T47D (cell line): ENCODE measurements around the gene PAX9.
A peak's percentile ranks its signal among the peaks of the same experiment; 100 is the strongest.

Experiments
- DNase-seq, 2 experiments: peaks; one replicate each; pipeline versions ENCODE4 v3.0.0 to v3.0.0-alpha.2; 2011 to 2012; ENCODE audit warnings: low read depth in 1 of 2, low spot score in 1 of 2
- JUND ChIP-seq: IDR thresholded peaks from 2 replicates; pipeline ENCODE4 v1.6.1; 2012; ENCODE audit warnings: low read depth
- in situ Hi-C: cut with HindIII; loops from 2 replicates; pipeline ENCODE4 v1.10.0; 2016; ENCODE audit warnings: low sequenced_read_pairs, low pct_unique_long_range_greater_than_20kb

Gene PAX9

GRCh38 chr14:36658123-36659009, 3.3 kb upstream of the PAX9 start:
- in situ Hi-C loops = no loop called here
- no peak for TF ChIP-seq JUND
- DNase-seq = no peak

GRCh38 chr14:36659010-36659821, 2.4 kb upstream of the PAX9 start:
- no peak for TF ChIP-seq JUND
- DNase-seq = no peak
- in situ Hi-C loops = no loop called here

- in situ Hi-C loops = no loop called here
- TF ChIP-seq JUND = no peak
- peak; percentile 23 to 45 for DNase-seq
Measured at GRCh38 chr14:36659822-36660735, 1.6 kb upstream of the PAX9 start.

- TF ChIP-seq JUND = no peak
- peak in 1 of 2 experiments; percentile 23 for DNase-seq
- in situ Hi-C loops = no loop called here
Measured at GRCh38 chr14:36660736-36661505, 739 bp upstream of the PAX9 start.

DNA sequence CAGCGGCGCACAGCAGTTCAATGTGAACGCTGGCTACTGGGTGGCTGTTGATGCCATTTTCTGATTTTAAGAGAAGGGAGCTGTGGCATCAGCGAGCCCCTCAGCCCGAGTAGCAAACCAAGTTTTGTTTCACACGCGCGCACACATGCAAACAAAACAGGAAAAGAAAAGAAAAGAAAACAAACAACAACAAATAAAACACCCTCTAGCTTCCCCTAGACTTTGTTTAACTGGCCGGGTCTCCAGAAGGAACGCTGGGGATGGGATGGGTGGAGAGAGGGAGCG, 540 bp downstream of the PAX9 start:
- no peak for TF ChIP-seq JUND
- no peak for DNase-seq
- in situ Hi-C loops = no loop called here

GRCh38 chr14:36662543-36663403, 1.1 kb downstream of the PAX9 start:
- in situ Hi-C loops = no loop called here
- no peak for TF ChIP-seq JUND

DNA sequence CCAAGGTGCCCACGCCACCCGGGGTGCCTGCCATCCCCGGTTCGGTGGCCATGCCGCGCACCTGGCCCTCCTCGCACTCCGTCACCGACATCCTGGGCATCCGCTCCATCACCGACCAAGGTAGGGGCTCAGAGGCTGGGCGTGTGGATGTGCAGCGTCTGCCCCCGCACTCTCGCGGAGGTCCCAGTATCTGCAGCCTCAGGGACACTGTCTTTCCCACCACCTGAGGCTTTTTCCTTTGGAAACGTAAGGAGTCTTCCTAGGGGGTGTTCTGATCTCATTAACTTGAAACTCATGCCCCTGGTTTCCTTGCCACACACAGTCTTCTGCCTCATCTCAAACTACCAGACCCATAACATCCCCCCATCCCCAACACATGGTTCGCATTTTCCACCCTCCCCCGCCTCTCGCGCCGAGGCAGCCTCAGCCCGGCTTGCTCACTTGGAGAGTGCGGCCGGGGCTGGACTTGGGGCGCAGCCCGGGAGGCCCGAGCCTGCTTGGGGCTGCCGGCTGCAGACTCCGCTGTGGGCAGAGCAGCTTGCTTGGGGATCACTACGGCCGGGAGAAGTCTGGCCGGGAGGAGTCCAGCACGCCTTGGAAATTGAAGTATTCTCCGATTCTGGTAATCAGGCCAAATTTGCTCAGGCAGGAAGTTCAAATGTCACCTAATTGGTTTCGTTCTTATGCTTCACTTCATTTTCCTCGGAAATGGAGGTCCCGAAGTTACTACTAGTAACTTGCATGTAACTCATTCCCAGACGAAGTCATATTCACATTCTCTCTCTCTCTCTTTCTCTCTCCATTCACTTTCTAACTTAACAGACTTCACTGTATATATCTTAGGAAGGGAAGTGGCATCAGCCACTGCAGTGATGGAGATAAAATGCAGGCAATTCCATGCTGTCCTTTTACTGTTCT, 2.0 kb downstream of the PAX9 start:
- DNase-seq = no peak
- in situ Hi-C loops = no loop called here
- no peak for TF ChIP-seq JUND

More at GRCh38 chr14:36662543-36663403, 1.1 kb downstream of the PAX9 start:
- peak; percentile 67 to 74 for DNase-seq

- no peak for TF ChIP-seq JUND
- in situ Hi-C loops = no loop called here
- DNase-seq = no peak
Measured at GRCh38 chr14:36664322-36665193, 2.9 kb downstream of the PAX9 start.

DNA sequence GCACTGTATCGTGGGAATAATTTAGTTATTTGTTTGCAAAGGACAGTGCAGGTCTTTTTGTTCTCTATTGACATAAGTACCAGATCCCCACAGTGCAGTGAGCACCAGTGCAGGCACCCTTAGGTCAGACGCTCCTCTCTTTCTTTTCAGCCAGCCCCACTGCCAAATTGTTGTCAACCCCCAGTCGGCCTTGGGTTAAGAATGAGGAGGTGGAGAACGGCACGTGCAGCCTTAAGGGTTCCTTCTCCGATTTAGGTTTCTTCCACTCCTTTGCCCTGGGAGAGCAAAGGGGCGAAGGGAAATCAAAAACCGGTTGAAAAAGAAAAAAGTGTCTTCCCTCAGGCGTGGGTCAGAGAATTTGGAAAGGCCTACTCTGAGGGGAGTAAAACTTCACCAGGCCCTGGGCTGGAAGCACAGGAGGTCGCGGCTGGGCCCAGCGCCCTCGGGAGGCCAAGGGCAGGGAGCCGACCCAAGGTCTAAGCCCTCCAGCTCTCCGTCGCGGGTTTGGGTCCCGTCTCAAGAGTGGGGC, 4.3 kb downstream of the PAX9 start:
- TF ChIP-seq JUND = no peak
- DNase-seq = no peak
- in situ Hi-C loops = no loop called here
